ENCODE data around the gene GALNTL6. TPM values are rescaled to one million over a fixed set of nuclear protein-coding genes. Genes with fewer than 3 reads are reported as not detected.

The GALNTL6 gene
- total and polyA plus RNA-seq, 2 donors (not counting 1 experiment from before 2014, with no cell fraction given): 0.99 to 1.1 TPM

GRCh38 chr4:172103456-172103855 lies 290.3 kb downstream of the GALNTL6 start:
- CTCF ChIA-PET: no interaction called here
- POLR2A ChIA-PET: no interaction called here
- no peak overlapping the region for H3K4me2 ChIP-seq (replicated peaks; ENCODE audit: low read depth, low read length, poor library complexity, severe bottlenecking)

DNA sequence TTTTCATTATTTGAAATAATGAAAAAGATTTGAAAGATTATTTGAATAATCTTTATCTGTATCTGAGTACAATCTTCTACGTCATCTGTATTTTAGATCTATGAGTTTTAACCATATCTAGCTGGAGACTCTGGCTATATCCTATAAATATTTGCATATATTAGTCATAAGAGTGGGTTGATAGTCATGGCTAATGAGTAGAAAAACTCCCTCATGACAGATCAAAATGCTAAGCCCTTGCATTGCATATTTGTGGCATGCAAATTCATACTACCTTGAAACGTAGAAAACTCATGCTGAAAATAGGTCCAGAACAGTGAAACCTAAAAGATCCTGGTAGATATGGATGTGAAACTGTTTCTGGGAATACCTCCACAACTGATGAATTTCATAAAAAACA lies 291.3 kb downstream of the GALNTL6 start:
- Histone ChIP-seq H3K27me3 (replicated peaks in 1 of 4; ENCODE audit: control extremely low read depth in 1 of 4, control insufficient read depth in 3 of 4, insufficient read depth in 4 of 4, low read length in 3 of 4) (no peaks in the 10 kb centered on the region), H3K4me2 (replicated peaks; ENCODE audit: low read depth, low read length, poor library complexity, severe bottlenecking) (no peak overlapping the region), H3K79me2 (ENCODE audit: control insufficient read depth, insufficient read depth, low read length) (no peaks in the 10 kb centered on the region), H3K9me3 (ENCODE audit: control extremely low read depth in 1 of 3, control insufficient read depth in 2 of 3, insufficient read depth in 1 of 3, low read length in 2 of 3) (no peaks in the 10 kb centered on the region), H3K9ac (ENCODE audit: low read length) (no peak overlapping the region), H3K4me1 (ENCODE audit: control insufficient read depth in 2 of 2, insufficient read depth in 2 of 2, low read length in 2 of 2) (no peaks in the 10 kb centered on the region), H2AFZ (ENCODE audit: insufficient read depth, low read depth, low read length, poor library complexity, severe bottlenecking) (no peak overlapping the region), H4K20me1 (ENCODE audit: control insufficient read depth, insufficient read depth, low read length, poor library complexity, severe bottlenecking) (no peaks in the 10 kb centered on the region), H3K4me3 (ENCODE audit: control extremely low read depth in 1 of 5, extremely low read depth in 1 of 5, insufficient read depth in 1 of 5, low read depth in 2 of 5, low read length in 4 of 5) (no peak overlapping the region), H3K27ac (ENCODE audit: low read length in 2 of 2) (no peak overlapping the region), H3K36me3 (replicated peaks in 1 of 2; ENCODE audit: control extremely low read depth in 1 of 2, control insufficient read depth in 1 of 2, extremely low read depth in 1 of 2, insufficient read depth in 2 of 2, low read length in 1 of 2) (no peaks in the 10 kb centered on the region)
- intact Hi-C loops (cut with micrococcal nuclease): no loop called here
- ChIA-PET CTCF (no interaction called here), POLR2A (no interaction called here)
- no peak for DNase-seq
- H3K4me3 Mint-ChIP-seq: no peak overlapping the region
- H3K4me1 Mint-ChIP-seq: no peaks in the 10 kb centered on the region
- no peak overlapping the region for H3K27ac Mint-ChIP-seq
- ATAC-seq (ENCODE audit: low read depth): no peak
- WGBS (ENCODE audit: insufficient coverage): no CpG with 5 or more reads among the region's 2 CpGs
- H3K9me3 Mint-ChIP-seq (ENCODE audit: insufficient read depth): peaks cover 2% of the 10 kb centered on the region
- TF ChIP-seq EZH2 (IDR thresholded peaks at IDR 0.05; ENCODE audit: borderline replicate concordance, insufficient read depth, low read depth, low read length, poor library complexity, severe bottlenecking): no peak
- TF ChIP-seq, protein P1, sequence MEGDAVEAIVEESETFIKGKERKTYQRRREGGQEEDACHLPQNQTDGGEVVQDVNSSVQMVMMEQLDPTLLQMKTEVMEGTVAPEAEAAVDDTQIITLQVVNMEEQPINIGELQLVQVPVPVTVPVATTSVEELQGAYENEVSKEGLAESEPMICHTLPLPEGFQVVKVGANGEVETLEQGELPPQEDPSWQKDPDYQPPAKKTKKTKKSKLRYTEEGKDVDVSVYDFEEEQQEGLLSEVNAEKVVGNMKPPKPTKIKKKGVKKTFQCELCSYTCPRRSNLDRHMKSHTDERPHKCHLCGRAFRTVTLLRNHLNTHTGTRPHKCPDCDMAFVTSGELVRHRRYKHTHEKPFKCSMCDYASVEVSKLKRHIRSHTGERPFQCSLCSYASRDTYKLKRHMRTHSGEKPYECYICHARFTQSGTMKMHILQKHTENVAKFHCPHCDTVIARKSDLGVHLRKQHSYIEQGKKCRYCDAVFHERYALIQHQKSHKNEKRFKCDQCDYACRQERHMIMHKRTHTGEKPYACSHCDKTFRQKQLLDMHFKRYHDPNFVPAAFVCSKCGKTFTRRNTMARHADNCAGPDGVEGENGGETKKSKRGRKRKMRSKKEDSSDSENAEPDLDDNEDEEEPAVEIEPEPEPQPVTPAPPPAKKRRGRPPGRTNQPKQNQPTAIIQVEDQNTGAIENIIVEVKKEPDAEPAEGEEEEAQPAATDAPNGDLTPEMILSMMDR (IDR thresholded peaks at IDR 0.05): no peak
- H3K27me3 Mint-ChIP-seq: no peaks in the 10 kb centered on the region

More at GRCh38 chr4:172103456-172103855, 290.3 kb downstream of the GALNTL6 start:
- peaks cover 2% of the 10 kb centered on the region for H3K9me3 Mint-ChIP-seq (ENCODE audit: insufficient read depth)
- no peak overlapping the region for H3K4me3 ChIP-seq (ENCODE audit: control extremely low read depth in 1 of 5, extremely low read depth in 1 of 5, insufficient read depth in 1 of 5, low read depth in 2 of 5, low read length in 4 of 5)
- no peaks in the 10 kb centered on the region for H3K27me3 Mint-ChIP-seq
- H3K27ac ChIP-seq (ENCODE audit: low read length in 2 of 2): no peak overlapping the region
- no peak for DNase-seq
- WGBS (ENCODE audit: insufficient coverage): 100% methylated on average over 1 of the region's 1 CpG
- H3K9ac ChIP-seq (ENCODE audit: low read length): no peak overlapping the region
- no peaks in the 10 kb centered on the region for H3K4me1 Mint-ChIP-seq
- no peak overlapping the region for H3K4me3 Mint-ChIP-seq
- no peaks in the 10 kb centered on the region for H3K9me3 ChIP-seq (ENCODE audit: control extremely low read depth in 1 of 3, control insufficient read depth in 2 of 3, insufficient read depth in 1 of 3, low read length in 2 of 3)
- no peak for ATAC-seq (ENCODE audit: low read depth)
- no peak overlapping the region for H2AFZ ChIP-seq (ENCODE audit: insufficient read depth, low read depth, low read length, poor library complexity, severe bottlenecking)
- H3K36me3 ChIP-seq (replicated peaks in 1 of 2; ENCODE audit: control extremely low read depth in 1 of 2, control insufficient read depth in 1 of 2, extremely low read depth in 1 of 2, insufficient read depth in 2 of 2, low read length in 1 of 2): no peaks in the 10 kb centered on the region
- no peaks in the 10 kb centered on the region for H3K4me1 ChIP-seq (ENCODE audit: control insufficient read depth in 2 of 2, insufficient read depth in 2 of 2, low read length in 2 of 2)
- no peaks in the 10 kb centered on the region for H4K20me1 ChIP-seq (ENCODE audit: control insufficient read depth, insufficient read depth, low read length, poor library complexity, severe bottlenecking)
- H3K79me2 ChIP-seq (ENCODE audit: control insufficient read depth, insufficient read depth, low read length): no peaks in the 10 kb centered on the region
- no peak for TF ChIP-seq EZH2 (IDR thresholded peaks at IDR 0.05; ENCODE audit: borderline replicate concordance, insufficient read depth, low read depth, low read length, poor library complexity, severe bottlenecking)
- TF ChIP-seq, protein P1 (IDR thresholded peaks at IDR 0.05): no peak
- H3K27me3 ChIP-seq (replicated peaks in 1 of 4; ENCODE audit: control extremely low read depth in 1 of 4, control insufficient read depth in 3 of 4, insufficient read depth in 4 of 4, low read length in 3 of 4): no peaks in the 10 kb centered on the region
- no peak overlapping the region for H3K27ac Mint-ChIP-seq
- intact Hi-C loops (cut with micrococcal nuclease): no loop called here
